SK-N-MC (cell line): ENCODE data around the gene TMEM101.
"Not testable (repeated sequence)": the region's sequence is repeated elsewhere in the genome, so short reads cannot be mapped to it uniquely, and the experiment has no call there.

Experiments used
- EZH2 ChIP-seq: fragments of 200-600 bp; sonication (generic); IDR thresholded peaks from one replicate; pipeline ENCODE4 v1.6.1; 2017; ENCODE audit warnings: antibody characterized with exemption
- POLR2AphosphoS5 ChIP-seq: IDR thresholded peaks from 2 replicates; pipeline ENCODE4 v1.6.1; 2012; ENCODE audit warnings: mild to moderate bottlenecking, low read depth, low read length, borderline replicate concordance

- TF ChIP-seq EZH2, POLR2AphosphoS5: not testable (repeated sequence)
Observed at GRCh38 chr17:43997180-43997579, 17.6 kb downstream of the TMEM101 start.
